Epithelial cell of proximal tubule (primary cell): Measurements from ENCODE around the gene MTF1. TPM values are rescaled to one million over a fixed set of nuclear protein-coding genes. Genes with fewer than 3 reads are reported as not detected.

Experiments used
- DNase-seq: peaks from one replicate; pipeline ENCODE4 v3.0.0-alpha.2; 2011; ENCODE audit warnings: low read depth
- H3K4me3 ChIP-seq: 2 replicates; pipeline ENCODE4 v1.5.1; 2011; ENCODE audit warnings: low read depth, mild to moderate bottlenecking, low read length
- total RNA-seq: library from RNA; depleted of rRNA; stranded (reverse); fragments of >200 nt; gene quantifications from 2 replicates; pipeline ENCODE4 v1.2.3, GENCODE V29; 2015
- TF ChIP-seq, protein P1 (sequence below): conservative IDR thresholded peaks from 2 replicates; pipeline ENCODE4 v1.5.1; 2012; ENCODE audit warnings: low read depth, mild to moderate bottlenecking, low read length

The MTF1 gene
- total RNA-seq, 1 donor from 2014 or later: 0.86 TPM

- TF ChIP-seq, protein P1, sequence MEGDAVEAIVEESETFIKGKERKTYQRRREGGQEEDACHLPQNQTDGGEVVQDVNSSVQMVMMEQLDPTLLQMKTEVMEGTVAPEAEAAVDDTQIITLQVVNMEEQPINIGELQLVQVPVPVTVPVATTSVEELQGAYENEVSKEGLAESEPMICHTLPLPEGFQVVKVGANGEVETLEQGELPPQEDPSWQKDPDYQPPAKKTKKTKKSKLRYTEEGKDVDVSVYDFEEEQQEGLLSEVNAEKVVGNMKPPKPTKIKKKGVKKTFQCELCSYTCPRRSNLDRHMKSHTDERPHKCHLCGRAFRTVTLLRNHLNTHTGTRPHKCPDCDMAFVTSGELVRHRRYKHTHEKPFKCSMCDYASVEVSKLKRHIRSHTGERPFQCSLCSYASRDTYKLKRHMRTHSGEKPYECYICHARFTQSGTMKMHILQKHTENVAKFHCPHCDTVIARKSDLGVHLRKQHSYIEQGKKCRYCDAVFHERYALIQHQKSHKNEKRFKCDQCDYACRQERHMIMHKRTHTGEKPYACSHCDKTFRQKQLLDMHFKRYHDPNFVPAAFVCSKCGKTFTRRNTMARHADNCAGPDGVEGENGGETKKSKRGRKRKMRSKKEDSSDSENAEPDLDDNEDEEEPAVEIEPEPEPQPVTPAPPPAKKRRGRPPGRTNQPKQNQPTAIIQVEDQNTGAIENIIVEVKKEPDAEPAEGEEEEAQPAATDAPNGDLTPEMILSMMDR: no peak
- H3K4me3 ChIP-seq: no peak overlapping the region
- DNase-seq: no peak
Observed at GRCh38 chr1:37765916-37766664, 93.3 kb downstream of the MTF1 start.

- TF ChIP-seq, protein P1: no peak
- DNase-seq: no peak
- no peak within 1 kb of the TSS for H3K4me3 ChIP-seq
Observed at GRCh38 chr1:37764888-37765441, 94.4 kb downstream of the MTF1 start, which contains the start of gene EPHA10. Gene EPHA10, minus strand, starts transcription at chr1:37765120. Its CDS starts 54 bp downstream, at chr1:37765066.

DNA sequence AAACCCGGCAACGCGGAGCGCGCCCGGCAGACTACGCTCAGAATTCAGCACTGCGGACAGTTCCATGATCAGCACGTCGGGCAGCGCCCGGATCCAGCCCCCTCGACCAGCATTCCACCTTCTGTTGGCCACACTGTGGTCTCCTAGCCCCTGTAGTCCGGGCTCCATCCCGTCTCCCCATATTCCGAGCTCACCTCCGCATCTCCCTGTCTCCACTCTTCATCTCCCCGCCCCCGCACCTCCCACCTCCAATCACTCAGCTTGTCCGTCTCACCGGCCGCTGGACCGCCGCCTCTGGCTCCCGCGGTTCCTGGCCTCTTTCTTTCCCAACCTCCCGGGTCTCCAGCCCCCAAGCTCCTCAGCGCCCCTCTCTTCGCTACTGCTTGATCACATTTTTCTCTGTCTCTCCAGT is 95.0 kb downstream of the MTF1 start:
- no peak for DNase-seq
- no peak overlapping the region for H3K4me3 ChIP-seq

GRCh38 chr1:37763791-37764413 is 95.5 kb downstream of the MTF1 start:
- DNase-seq: no peak
- no peak overlapping the region for H3K4me3 ChIP-seq
- TF ChIP-seq, protein P1: no peak

More for the DNA sequence above, 95.0 kb downstream of the MTF1 start:
- TF ChIP-seq, protein P1: no peak

- no peak overlapping the region for H3K4me3 ChIP-seq
- TF ChIP-seq, protein P1: no peak
- no peak for DNase-seq
Observed at GRCh38 chr1:37762516-37762915, 96.9 kb downstream of the MTF1 start.

- TF ChIP-seq, protein P1: no peak
- no peak overlapping the region for H3K4me3 ChIP-seq
- no peak for DNase-seq
Observed at GRCh38 chr1:37761416-37762095, 97.8 kb downstream of the MTF1 start.

Other genes starting within 250 kb of the MTF1 start
- not detected in 2 replicates for gene RSPO1, start 224.7 kb downstream of the MTF1 start, total RNA-seq
- 42.2 and 60.0 TPM in 2 replicates for gene CDCA8, start 167.1 kb downstream of the MTF1 start, total RNA-seq
- gene EPHA10, start 94.5 kb downstream of the MTF1 start, total RNA-seq: under 0.01 and 0.17 TPM in 2 replicates
- gene MANEAL, start 65.7 kb downstream of the MTF1 start, total RNA-seq: 0.46 and 0.72 TPM in 2 replicates
- 95.2 and 194 TPM in 2 replicates for gene C1orf122, start 51.8 kb downstream of the MTF1 start, total RNA-seq
- gene YRDC, start 51.4 kb downstream of the MTF1 start, total RNA-seq: 31.4 and 61.1 TPM in 2 replicates
- gene INPP5B, start 87.5 kb upstream of the MTF1 start, total RNA-seq: 11.4 and 18.7 TPM in 2 replicates
- gene SF3A3, start 130.4 kb upstream of the MTF1 start, total RNA-seq: 77.0 and 86.9 TPM in 2 replicates
- gene FHL3, start 145.9 kb upstream of the MTF1 start, total RNA-seq: 14.2 and 24.5 TPM in 2 replicates
- 49.2 and 60.5 TPM in 2 replicates for gene UTP11, start 153.1 kb upstream of the MTF1 start, total RNA-seq
- gene POU3F1, start 187.2 kb upstream of the MTF1 start, total RNA-seq: not detected in 2 replicates